Left colon (tissue), 2 donors: Measurements from ENCODE around the gene SGMS1. TPM values are rescaled to one million over a fixed set of nuclear protein-coding genes. Genes with fewer than 3 reads are reported as not detected.

Experiments
- ATAC-seq: fragments of 200-7000 bp; cut with Tn5 transposase; one replicate; pipeline ENCODE4 v1.9.1; 2020; ENCODE audit warnings: mild to moderate bottlenecking, moderate library complexity
- DNase-seq, 2 donors: peaks; one replicate each; pipeline ENCODE4 v3.0.0-alpha.2; 2020
- intact Hi-C, 2 donors: fragments of 100-400 bp; cut with DNase I in 1 of 2; cut with micrococcal nuclease in 1 of 2; formaldehyde crosslinking; loops; one replicate each; pipeline versions ENCODE4 v1.11.2 to v1.14.0; 2022; cut with DNase I, micrococcal nuclease
- total RNA-seq, 2 donors: library from RNA; stranded (reverse); fragmentation: NEBNext Ultra II Directional; extraction: Animal tissue kit (Norgen Biotek cat#: 25700); gene quantifications; one replicate each; pipeline ENCODE4 v1.2.1, GENCODE V29; 2021
- donor health status: DM: no; HTN: no; CAD: no.
- donor health status: DM: yes; HTN: yes; CAD: no.

The SGMS1 gene
- total RNA-seq, 2 donors from 2014 or later = 17.8 to 20.8 TPM

DNA sequence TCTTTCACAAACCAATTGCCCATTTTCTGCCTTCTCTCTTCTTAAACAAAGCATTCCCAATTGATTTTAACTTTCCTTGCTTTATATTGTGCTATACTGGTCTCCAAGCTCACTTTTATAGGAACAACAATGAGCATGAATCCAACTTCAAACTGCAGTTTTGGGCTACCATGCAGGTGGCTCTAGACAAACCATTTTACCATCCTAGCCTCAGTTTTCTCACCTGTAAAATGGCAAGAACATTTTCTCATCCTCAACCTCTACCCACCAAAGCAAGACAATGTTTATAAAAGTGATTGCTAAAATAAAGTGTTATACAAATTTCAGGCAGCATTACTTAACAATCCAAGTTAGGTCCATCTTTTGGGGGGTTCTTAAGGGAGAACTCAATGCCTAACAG, 305.6 kb downstream of the SGMS1 start:
- DNase-seq (no peak), ATAC-seq (no peak)
- intact Hi-C loops = no loop called here

DNA sequence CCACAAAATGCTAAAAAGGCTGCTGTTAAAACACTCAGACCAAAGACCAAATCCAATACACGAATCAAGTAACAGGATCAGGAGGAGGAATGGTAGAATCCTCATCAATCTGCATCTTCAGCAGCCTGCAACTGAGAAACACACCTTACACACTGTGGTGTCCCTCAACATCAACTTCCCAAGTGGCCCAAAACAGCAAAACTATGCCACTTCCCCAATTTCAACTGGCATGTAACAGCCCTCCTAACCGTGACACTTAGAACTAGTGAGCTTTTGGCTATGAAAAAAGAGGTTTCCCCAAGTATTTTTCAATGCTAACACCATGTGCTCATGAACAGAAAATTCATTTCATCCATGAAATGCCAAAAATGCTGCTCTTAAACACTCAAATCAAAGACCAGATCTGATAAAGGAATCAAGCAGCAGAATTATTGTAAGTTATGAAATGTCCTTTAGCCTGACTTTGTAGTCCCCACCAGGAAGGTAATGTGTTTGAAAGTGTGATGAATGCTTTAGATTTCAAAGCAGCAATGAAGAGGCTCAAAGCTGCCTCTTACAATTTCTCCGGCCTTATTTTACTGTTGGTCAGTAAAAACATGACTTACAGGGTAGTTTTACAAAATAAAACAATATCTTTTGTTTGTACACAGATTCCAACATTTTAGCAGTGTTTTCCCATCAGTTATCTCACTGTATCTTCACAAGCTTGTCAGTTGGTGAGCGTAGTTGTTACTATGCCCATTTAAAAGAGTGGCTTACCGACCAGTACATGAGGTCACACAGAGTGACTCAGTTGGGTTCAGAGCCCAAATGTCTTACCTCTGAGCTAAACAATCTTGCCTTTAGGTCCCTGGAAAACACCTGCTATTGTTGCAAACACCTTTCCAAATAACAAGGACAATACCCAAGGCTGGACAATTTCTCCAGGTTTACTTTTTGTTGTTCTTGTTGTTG, 306.8 kb downstream of the SGMS1 start:
- no peak for DNase-seq
- intact Hi-C loops = no loop called here
- no peak for ATAC-seq

DNA sequence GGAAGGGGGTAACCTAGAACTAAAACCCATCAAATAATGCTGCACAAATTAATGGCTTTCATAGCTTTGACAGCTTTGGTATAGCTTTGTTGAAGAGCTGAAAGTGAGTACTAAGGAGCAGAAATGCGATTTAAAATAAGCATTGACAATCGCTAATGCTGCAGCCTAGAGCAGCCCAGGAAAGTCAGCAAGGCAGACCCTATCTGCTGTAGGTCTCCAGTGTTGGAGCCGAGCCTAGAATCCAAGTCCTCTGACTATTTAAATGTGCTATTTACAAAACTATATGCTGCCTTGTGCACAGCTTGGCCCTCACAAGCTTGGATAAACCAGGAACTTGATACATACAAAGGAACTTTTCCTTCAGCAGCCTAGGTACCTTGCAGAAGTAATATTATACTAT, 307.6 kb downstream of the SGMS1 start:
- ATAC-seq (no peak), DNase-seq (no peak)
- intact Hi-C loops = no loop called here

DNA sequence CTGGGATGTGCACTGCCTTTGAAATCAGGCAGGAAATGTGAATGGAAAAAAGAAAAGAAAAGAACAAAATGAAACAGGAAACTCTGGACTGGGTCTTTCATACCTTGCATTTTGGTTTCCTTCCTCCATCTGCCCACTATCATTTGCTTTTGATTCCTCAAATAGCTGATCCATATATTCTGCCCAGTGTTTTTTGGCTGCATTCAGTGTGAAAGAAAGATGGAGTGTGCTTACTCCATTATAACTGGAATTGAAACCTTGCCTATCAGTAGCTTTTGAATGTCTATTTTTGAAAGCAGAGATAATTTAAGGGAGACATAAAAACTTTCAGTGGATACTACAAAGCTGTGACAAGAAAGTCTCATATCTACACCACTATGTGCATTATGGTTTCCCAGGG, 308.3 kb downstream of the SGMS1 start:
- ATAC-seq (no peak), DNase-seq (no peak)

DNA sequence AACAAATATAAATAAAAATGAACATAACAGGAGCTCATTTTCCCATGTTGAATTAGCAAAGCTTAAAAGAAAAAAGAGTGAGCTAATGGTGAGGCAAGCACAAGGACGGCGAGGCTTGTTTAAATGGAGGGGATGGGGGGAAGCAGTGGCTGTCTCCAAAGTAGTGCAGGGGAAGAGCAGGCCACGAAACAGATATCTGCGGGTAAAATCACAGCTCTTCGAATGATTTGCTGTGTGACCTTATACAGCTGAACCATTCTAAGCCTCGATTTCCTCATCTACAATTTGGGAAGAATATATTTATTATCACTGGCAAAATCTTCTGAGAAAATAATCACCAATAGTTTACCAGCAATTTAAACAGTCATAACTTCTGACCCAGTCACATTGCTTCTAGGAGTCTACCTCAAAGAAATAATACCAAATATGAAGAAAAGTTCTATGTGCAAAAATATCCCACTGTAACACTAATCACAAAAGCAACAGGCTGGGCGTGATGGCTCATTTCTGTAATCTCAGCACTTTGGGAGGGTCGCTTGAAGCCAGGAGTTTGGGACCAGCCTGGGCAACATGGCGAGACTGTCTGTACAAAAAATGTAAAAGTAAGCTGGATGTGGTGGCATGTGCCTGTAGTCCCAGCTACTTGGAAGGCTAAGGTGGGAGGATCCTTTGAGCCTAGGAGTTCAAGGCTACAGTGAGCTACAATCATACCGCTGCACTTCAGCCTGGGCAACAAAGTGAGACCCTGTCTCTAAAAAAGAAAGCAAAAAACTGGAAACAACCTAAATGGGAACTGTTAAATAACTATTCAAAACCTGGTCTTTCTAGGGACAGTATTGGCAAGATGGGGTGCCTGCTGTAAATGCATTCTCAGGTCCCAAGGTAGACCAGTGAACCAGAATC, 309.3 kb downstream of the SGMS1 start:
- DNase-seq (no peak), ATAC-seq (no peak)
- intact Hi-C loops = no loop called here

More for the DNA sequence above, 308.3 kb downstream of the SGMS1 start:
- intact Hi-C loops = no loop called here

DNA sequence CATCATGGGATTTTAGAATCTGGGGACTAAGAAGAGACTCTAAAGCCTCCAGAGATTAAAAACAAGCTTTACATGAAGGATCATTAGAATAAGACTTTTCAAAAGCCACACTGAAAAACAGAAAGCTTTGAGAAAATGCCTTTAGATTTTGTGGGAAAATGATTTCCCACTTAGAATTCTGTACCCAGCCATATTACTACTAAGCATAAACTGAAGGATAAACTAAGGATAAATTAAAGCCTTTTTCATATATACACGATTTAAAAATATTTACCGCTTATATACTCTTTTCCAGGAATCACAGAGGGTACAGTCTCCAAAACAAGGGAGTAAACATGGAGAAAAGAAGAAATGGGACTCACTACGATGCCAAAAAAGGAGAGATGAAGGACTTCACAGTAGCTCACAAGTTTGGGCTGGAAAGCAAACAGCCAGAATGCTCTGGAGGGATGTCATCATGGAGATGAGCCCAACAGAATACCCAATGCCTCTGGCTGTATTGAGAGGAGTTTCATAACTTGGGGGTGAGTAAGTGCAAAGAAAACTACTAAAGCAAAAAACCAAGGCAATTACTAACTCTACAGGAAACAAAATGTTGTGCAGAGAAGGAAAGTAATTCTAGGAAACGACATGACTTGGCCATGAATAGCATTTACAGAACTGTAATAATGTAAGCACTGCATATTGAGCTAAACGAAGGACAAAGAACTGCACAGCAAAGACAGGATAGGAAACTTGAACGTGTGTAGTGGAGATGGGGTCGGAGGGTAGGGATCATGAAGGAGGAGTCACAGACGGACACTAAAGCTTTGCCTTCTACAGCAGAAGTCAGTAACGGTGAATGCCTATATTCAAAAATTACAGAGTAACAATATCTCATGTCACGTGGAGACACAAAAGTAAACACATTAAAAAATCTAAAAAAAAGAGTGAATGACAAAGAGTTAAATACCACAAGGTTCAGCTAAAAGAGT, 311.0 kb downstream of the SGMS1 start:
- intact Hi-C loops = no loop called here
- ATAC-seq = no peak
- DNase-seq = no peak

DNA sequence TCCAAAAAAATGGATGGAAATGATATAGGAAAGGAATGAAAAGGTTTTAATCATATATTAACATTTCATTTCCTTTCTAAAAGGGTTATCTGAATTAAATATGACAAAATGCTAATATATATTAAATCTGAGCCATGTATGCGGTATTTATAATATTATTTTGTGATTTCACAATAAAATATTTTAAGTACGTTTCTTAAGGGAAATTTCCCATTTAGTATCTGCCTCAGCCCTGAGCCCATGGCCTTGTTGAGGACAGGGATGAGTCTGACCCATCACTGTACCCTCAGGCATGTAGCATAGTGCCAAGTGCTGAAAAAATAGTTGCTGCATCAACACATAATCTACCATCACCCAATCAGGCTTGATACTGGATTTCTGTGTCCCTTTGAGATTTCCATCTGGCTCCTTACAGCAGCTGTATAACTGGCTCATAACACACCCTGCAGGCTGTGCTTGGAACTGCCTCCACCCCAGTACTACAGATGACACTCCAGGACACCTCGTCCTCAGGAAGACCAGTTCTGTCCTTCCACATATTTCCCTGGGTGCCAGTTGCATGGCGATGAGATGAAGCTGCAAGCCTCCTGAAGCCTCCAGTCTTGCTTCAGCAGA, 313.1 kb downstream of the SGMS1 start:
- peak in 1 of 2 donors; percentile 46 for DNase-seq
- intact Hi-C loops = no loop called here
- peak; percentile 76 for ATAC-seq

DNA sequence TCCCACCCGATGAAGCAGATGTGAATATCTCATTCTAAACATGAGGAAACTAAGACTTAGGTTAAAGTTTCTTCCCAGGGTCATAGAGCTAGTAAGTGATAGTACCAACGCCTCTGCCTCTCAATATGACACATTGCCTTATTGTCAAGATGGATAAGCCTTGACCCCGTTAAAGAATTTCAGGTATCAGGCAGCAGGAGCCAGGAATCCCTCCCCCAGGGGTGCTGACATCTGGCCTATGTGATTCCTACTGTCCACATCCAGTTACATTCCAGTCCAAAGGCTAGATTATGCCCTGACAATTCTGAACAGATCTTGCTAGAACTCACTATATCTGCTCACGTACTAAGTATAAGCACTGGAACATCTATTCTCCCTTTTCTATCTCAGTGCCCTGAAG, 314.4 kb downstream of the SGMS1 start:
- intact Hi-C loops = no loop called here
- DNase-seq (no peak), ATAC-seq (no peak)

DNA sequence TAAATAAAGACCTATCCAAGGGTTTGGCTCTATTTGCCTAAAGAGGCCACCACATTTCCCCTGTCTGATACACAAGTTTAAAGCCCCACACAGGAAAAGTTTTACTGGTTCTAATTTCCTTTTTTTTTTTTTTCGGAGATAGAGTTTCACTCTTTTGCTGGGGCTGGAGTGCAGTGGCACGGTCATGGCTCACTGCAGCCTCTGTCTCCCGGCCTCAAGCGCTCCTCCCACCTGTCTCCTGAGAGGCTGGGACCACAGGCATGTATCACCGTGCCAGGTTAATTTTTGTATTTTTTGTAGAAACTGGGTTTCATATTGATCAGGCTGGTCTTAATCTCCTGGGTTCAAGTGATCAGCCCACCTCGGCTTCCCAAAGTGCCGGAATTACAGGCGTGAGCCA, 319.1 kb downstream of the SGMS1 start:
- DNase-seq = no peak
- no peak for ATAC-seq
- intact Hi-C loops = no loop called here

DNA sequence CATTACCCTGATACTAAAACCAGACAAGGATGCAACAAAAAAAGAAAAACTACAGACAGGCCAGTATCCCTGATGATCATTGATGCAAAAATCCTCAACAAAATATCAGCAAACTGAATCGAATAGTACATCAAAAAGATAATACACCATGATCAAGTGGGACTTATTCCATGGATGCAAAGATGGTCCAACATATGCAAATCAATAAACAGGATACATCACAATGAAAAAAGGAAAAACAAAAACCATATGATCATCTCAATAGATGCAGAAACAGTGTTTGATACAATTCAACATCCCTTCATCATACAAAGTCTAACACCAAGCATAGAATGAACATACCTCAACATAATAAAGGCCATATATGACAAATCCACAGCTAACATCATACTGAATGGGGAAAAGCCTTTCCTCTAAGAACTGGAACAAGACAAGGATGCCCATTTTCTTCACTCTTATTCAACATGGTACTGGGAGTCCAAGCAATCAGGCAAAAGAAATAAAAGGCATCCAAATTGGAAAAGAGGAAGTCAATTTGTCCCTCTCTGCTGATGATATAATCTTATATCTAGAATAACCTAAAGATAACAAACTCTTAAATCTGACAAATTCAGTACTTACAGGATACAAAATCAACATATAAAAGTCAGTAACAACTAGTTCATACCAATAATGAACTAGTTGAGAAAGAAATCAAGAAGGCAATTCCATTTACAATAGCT, 323.6 kb downstream of the SGMS1 start:
- DNase-seq (no peak), ATAC-seq (no peak)
- intact Hi-C loops = no loop called here

DNA sequence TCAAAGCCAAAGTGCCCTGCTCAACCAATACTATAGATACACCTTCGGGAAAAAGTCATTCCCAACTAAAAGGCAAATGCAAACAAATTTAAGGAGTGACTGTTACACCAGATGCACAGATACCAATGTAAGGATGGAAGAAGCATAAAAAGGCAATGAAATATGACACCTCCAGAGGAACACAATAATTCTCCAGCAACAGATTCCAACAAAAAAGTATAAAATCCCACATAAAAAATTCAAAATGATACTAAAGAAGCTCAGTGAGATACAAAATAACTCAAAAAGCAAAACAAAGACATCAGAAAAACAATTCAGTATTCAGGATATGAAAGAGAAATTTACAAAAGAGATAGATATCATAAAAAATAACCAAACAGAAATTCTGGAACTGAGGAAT, 328.4 kb downstream of the SGMS1 start:
- DNase-seq (no peak), ATAC-seq (no peak)
- intact Hi-C loops = no loop called here

DNA sequence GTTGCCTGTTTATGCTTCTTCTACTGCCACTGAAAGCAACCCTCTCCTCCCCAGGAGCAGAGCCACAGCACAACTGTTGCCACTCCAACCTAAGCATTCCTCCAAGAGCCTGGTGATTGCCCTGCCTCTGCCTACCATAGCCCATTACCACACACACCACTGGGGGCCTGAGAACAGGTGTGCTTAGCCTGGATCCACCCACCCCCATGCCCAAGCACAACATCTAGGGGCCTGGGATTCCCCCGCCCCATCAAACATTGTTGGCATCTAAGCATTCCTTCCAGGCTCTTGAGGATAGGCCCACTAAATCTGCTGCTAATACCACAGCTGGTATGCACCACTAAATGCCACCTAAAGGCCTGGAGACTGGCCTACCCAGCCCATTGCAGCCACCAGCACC, 329.2 kb downstream of the SGMS1 start:
- ATAC-seq = no peak
- intact Hi-C loops = no loop called here

DNA sequence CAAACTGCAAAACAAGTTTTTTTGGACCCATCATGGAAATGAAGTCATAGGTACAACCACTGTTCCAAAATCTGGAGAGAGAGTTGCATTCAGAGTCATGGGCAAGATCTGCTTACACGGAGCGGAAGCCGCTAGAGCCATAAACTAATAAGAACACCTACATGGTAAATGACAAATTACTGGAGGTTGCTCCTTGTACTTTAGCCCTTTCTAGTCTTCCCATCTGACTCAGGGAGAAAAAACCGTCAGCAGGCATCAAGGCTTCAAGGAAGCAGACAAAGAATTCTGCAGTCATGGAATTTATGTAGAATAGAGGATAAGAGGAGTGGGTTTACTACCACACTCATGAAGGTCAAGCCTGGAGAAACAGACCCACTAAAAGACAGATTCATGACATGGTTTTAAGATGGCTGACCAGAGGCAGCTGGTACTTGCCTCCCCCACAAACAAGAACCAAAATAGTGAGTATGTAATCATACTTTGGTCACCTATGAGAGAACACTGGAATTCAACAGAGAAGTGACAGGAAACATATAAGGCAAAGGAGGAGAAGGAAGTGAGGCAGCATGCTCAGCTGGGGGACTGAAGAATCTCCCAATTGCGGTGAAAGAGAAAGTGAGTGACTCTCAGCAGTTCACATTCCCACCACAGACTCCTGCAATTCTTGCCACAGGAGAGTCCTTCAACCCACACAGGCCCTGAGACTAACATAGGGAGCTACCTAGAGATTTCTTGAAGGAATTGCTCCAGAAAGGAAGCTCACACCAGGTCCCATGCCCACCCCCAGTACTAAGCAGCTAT, 330.0 kb downstream of the SGMS1 start:
- intact Hi-C loops = no loop called here
- ATAC-seq (peak; percentile 99), DNase-seq (peak in 1 of 2 donors; percentile 7)

More for the DNA sequence above, 329.2 kb downstream of the SGMS1 start:
- no peak for DNase-seq

DNA sequence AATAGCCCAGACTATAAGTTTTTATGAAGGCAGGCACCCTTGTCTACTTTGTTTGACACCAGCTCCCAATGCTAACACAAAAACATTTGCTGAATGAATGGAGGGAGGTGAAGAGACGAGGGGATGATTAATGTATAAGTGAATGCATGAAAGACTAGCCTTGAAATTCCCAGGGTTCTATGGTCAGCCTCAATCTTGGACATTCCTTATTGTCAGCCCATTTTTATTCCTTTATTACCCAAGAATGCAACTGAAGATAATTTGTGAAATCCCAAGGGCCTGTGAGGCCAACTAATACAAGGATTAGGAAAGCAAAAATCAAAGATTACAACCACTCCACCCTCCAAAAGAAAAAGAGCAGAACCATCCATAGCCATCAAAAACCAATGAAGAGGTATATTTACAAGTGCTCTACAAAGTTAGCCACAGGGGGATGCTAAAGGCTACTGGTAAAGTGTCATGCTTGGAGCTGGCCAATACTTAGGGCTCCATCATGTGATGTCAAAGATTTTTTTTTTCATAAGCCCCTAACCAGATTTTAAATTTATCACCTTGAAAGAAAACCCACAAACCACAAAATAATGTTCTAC, 332.4 kb downstream of the SGMS1 start:
- intact Hi-C loops = no loop called here
- ATAC-seq (no peak), DNase-seq (no peak)

DNA sequence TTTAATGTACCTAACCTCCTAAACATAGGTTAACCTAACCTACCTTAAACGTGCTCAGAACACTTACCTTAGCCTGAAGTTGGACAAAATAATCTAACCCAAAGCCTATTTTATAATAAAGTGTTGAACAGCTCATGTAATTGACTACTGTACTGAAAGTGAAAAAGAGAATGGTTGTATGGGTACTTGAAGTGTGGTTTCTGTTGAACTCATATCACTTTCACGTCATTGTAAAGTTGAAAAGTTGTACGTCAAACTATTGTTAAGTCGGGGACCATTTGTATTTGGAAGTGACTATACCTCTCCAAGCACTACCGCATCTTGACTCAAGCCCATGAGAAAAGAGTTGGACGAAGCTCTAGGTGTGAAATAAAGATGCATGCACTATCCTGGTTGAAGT, 334.6 kb downstream of the SGMS1 start:
- ATAC-seq (no peak), DNase-seq (no peak)
- intact Hi-C loops = no loop called here

DNA sequence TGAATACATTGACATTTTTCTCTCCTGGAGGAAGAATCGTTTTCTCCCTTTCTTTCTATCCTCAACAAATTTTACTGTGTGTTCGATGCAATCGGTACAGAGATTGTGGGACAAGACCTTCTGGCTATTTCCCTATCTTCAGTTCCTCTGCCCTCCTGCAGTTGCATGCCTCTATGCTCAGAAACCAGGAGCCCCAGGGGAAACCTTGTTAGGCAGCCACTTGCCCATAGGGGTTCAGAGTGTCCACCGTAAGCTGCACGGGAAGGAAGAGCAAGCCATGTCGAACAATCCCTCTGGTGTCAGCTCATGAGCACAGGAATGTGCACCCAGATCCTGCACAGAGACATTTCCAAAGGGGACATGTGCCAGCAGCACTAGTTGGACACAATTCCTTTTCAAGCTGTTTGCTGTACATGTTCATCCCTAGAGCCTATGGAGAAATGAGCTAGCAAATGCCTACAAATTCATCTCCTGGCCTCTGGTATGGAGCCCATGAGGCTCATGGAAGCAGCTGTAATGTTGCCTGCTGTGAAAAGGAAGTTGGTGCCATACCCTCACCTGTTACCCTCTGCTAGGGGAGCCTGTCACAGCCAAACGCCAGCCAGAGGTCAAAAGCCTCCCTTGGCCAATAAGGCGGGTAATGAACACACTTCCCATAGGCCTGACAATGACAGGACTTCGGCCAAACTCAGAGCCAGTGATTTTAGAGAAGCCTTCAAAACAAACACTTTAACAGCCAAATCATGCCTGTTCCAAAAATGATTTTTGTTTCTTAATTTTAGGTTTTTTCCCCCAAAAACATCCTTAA, 336.6 kb downstream of the SGMS1 start:
- no peak for ATAC-seq
- intact Hi-C loops = no loop called here
- DNase-seq = no peak
